Endometrium (tissue), 2 donors: ENCODE measurements around the gene PKP2.

Source experiments
- FAIRE-seq: peaks from 2 replicates; lab custom pipeline; 2012; peaks lifted over from hg19 to GRCh38; lab: Jason Lieb, UNC
- donor health status: control.
- donor health status: control.

Gene PKP2

DNA sequence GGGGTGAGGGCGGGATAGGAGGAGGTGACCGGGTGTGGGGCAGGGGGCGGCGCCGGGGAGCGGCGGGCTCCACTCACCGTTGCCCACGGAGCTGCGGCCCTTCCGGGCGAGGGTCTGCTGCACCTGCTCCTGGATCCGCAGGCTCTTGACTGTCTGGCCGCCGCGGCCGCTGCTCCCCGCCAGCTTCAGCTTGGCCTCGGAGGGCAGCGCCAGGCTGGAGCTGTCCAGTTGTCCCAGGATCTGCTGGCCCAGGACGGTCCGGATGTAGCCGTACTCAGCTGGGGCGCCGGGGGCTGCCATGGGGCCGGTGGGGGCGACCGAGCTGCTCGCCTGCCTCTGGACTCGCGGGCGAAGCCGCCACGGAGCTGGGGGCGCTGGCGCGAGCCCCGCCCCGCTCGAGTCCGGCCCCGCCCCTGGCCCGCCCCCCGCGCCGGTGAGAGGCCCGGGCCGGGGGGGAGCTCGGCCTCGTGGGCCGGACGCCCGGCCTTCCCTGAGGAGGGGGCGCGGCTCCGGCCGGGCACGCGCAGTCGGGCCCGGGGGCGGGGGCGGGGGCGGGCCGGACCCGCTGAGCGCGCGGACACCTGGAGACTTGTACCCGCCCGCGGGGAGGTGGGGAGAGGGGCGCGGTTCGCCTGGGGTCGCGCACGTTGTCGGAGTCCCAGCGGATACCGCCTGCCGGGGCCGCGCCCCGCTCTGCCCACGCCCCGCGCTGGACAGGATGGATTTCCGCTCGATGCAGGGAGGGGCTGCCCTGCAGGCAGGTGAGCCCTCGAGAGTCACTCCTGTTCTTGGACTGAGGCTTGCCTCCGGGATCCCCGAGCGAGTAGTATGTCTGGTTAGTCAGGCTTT is at the start of gene PKP2:
TSS of gene PKP2 (minus strand) at position 346 of the 849 bp plus-strand sequence. CDS start at position 300, 46 bp downstream.
- no peak for FAIRE-seq

DNA sequence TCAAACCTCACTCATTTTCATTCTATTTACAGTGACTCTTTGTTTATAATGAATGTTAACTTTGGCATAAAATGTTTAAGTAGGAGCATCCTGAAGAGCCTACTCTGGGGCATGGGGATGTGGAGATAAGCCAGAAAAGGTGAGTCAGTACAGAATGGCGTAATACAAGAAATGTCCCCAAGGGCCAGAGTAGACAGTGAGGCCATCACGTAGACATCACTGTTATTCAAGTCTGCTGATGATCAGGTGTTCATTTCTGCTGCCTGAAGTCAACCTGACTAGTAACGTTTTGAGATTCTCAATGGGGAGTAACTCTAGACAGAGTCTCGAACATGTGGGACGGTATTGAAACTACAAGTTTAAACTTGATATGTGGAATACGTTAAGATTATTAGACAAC is 47.6 kb upstream of the PKP2 start:
- no peak for FAIRE-seq

DNA sequence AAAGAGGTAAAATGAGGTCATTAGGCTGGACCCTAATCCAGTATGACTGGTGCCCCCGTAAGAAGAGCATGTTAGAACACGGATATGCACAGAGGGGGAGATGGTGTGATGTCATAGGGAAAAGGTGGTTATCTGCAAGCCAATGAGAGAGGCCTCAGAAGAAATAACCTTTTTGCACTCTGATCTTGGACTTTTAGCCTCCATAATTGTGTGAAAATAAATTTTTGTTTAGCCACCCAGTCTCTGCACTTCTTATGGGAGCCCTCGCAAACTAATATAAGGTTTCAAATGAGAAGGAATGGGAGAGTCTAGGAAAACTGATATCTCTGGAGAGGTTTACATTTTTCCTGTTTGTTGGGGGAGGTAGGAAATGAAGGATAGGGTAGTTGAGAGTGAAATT is 43.2 kb upstream of the PKP2 start:
- FAIRE-seq, result no peak

DNA sequence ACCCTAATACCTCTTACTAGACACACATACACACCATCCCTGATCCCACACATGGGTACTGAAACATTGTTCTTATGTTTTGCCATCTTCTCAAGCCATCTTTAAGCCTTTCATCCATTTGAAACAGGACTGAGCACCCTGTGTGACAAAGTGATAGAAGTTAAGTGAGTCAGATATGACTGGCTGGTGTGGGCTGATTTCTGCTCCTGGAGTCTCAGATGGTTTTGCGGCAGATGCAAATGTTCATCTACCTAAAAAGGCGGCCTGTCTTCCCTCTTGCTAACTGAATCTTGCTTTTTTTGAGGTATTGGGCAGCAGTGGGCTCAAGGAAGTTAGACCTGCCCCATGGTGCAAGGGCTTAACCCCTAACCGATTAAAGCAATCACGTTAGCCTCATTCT is 30.4 kb upstream of the PKP2 start:
- no peak for FAIRE-seq

DNA sequence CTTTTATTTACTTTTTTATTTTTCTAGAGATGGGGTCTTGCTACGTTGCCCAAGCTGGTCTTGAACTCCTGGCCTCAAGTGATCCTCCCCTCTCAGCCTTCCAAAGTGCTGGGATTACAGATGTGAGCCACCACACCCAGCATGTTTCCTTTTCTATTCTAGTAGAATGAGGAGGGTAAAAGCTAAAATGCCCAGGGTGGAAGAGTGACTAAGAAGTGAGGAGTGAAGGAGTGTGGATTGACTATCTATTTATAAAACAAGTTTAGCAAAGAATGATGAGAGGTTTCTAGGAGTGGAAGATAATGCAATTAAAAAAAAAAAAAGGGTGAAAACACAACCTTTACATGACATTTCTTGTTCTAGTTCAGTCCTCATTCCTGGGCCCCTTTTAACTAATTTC is 29.8 kb upstream of the PKP2 start:
- FAIRE-seq, result no peak

DNA sequence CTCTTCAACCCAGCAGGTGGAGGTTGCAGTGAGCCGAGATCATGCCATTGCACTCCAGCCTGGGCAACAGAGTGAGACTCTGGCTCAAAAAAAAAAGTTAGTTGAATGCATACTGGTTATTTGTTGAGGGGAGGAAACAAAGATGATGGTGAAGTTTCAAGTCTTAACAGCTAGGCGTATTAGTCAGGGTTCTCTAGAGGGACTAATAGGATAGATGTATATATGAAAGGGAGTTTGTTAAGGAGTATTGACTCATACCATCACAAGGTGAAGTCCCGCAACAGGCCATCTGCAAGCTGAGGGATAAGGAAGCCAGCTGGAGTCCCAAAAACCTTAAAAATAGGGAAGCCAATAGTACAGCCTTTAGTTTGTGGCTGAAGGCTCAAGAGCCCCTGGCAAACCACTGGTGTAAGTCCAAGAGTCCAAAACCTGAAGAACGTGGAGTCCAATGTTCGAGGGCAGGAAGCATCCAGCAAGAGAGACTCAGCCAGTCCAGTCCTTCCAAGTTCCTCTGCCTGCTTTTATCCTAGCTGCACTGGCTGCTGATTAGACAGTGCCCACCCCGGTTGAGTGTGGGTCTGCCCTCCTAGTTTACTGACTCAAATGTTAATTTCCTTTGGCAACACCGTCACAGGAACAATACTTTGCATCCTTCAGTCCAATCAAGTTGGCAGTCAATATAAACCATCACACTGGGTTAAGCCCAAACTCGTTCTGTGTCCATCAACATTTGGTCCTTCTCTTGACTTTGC is 26.1 kb upstream of the PKP2 start:
- no peak for FAIRE-seq

DNA sequence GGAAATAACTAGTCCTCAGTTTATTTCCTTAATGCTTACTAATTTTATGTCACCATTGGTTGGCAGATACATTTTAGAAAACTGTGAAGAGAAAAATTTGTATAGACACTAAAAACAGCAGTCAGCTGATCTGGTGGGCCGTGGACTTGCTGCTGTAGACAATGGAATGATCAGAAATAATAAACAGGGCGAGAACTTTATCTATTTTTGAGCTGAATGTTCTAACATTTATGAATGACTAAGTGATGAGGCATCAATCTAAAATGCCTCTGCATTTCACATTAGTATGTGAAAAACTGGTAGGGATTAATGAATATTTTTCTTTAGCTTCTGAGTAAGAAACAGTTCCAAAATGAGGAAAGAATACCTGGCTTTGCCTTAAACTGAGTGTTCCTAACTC is 24.8 kb upstream of the PKP2 start:
- no peak for FAIRE-seq

DNA sequence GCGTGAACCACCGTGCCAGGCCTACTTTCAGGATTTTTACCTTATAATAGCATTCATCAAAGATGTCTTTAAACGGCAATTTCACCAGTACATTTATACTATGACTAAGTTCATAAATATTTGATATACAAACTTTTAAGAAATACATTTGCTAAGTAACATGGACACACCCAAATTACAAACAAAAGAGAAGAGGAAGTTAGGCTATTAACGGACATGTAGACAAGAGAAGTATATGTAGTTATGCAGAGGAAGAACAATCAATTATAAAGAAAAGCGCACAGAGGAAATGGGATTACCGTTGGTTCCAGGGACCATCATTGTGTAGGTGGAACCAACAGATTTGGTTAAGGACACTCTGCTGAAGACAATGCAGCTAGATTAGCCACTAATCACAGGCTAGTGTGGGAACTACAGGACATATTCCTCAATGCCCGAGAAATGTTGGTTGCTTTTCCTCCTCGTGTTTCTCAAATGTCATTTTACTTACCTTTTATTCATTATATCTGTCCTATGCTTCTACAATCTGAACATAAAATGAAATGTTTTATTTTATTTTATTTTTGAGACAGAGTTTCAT is 24.0 kb upstream of the PKP2 start:
- no peak for FAIRE-seq

DNA sequence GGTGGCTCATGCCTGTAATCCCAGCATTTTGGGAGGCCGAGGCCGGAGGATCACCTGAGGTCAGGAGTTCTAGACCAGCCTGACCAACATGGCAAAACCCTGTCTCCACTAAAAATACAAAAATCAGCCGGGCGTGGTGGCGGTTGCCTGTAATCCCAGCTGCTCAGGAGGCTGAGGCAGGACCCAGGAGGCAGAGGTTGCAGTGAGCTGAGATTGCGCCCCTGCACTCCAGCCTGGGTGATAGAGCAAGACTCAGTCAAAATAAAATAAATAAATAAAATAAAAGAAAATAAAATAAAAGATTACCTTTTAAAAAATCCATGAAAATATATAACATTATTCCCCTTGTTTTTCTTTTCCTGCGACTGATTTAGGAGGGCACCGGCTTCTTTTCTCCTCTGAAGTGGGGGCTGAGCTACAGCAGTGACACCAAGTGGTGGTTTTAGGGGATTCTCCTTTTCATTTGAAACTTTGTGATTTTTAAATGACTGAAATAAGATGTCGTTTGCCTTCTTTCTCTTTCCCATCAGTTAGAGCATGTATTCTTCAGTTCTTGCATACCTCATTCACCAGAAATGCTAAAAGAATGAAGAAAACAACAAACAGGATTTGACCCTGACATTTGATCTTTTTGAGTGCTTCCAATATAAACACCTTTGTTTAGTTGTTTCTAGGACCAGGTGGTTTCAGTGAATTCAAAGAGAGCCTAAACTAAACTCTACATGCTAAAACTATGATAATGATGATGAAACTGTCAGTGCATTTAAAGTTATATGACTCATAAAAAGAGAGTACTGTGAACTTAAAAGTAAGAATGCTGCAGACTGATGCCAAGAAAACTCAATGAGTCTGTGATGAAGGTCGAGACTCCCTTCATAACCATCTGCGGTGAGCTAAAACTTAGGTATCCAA is 22.6 kb upstream of the PKP2 start:
- peak; percentile 96 for FAIRE-seq

DNA sequence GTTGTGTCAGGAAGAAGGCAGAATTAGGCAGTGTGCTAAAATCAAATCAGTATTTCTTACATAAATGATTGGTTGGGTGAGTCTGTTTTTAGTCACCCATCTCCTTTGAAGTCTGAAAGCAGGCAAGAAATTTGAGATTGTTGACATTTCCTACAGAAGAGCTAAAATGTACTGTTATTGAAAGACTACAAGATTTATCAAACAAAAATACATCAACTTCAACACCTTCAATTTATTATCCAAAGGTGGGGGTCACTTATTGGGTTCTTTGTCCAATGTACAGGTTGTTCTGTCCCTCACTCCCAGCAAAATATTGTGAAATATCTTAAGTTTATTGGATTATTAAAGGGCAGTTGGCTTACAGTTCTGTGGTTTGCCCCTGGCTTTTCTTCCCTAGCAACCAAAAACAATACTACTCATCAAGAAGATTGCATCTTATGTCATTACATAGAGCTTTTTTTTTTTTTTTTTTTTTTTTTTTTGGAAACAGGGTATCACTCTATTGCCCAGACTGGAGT is 20.6 kb upstream of the PKP2 start:
- peak; percentile 80 for FAIRE-seq

DNA sequence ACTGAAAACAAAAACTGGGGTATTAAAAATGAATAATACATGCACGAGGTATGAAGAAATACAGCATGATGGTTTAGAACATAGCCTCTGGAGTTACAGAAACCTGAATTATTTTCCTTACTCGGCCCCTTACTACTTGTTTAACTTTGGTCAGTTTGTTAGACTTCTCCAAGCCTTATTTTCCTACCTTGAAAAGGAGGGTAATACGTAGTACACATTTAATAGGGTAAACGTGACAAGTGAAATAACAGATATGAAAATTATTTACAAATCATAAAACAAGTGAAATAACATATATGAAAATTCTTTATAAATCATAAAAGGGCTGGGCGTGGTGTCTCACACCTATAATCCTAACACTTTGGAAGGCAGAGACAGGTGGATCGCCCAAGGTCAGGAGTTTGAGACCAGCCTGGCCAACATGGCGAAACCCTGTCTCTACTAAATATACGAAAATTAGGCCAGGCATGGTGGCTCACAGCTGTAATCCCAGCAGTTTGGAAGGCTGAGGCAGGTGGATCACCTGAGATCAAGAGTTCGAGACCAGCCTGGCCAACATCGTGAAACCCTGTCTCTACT is 11.4 kb upstream of the PKP2 start:
- FAIRE-seq, result no peak

DNA sequence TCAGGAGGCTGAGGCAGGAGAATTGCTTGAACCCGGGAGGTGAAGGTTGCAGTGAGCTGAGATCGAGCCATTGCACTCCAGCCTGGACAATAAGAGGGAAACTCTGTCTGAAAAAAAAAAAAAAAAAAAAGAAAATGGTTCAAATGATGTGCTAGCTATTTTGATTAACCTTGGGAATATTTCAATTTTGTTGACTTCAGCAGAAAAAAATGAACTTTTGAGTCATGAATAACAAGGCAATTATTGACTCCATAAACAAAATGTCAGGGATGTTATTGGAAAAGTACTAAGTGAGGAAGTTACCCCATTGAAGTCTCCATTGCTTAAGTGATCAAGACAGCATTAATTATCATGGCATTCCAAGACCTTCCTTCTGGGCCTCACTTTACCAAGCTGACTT is 10.6 kb upstream of the PKP2 start:
- FAIRE-seq, result no peak

DNA sequence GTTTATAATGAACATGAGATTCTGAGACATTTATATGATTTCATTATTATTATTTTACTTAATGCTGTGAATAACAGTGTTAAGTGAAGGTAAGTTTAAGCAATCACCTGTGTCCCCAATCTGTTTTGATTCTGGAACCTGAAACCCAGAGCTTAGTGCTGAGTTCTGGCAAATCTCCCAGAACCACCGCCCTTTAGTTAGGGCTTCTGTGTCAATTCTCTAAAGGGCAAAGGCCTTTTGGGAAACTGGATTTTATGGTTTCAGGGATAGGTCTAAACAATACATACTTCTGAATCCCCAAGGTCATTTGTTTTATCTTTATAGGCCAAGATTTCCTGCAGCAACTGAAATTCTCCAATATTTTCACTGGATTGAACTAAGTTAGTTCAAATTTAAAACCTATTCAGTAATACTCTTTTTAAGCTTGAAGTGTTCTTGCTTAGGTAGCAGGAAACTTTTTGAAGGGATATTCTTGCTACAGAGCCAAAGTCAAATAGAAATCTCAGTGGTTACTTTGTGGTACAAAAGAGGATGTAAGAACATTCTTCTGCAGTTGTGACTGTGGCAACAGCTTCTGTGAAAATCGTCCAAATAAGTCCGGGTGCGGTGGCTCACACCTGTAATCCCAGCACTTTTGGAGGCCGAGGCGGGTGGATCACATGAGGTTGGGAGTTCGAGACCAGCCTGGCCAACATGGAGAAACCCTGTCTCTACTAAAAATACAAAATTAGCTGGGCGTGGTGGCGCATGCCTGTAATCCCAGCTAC is 10.0 kb upstream of the PKP2 start:
- FAIRE-seq, result no peak

DNA sequence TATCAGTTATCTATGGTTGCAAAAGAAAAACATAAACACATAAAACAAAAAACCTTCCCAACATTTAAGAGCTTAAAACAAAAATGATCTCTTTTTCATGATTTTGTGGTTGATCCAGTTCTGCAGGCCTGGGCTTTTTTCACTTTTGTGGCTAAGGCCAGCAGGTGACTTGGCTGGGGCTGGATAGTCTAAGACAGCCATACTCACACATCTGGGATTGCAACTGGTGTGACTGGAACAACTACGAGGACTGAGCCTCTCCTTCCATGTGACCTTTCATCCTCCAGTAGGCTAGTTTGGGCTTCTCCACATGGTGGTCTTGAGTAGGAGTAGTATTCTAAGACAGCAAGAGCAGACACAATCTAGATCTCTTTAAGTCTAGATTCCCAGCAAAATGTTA is 7.2 kb upstream of the PKP2 start:
- no peak for FAIRE-seq

DNA sequence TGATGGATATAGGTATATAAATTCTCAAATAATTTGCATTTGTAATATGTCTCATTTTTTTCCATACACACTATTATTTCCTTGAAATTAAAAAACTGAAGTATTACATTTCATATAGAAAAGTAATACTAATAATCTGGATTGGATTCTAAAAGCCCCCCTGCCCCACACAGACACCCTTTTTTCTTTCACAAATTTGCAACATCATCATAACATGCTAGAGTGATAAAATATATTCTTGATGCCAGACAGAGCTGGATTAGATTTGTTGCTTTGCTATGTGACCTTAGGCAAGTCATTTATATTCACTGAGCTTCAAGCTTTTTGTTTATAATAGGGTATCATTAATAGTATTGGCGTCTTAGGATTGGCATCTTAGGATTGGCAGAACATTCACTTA is 6.7 kb upstream of the PKP2 start:
- FAIRE-seq, result no peak

DNA sequence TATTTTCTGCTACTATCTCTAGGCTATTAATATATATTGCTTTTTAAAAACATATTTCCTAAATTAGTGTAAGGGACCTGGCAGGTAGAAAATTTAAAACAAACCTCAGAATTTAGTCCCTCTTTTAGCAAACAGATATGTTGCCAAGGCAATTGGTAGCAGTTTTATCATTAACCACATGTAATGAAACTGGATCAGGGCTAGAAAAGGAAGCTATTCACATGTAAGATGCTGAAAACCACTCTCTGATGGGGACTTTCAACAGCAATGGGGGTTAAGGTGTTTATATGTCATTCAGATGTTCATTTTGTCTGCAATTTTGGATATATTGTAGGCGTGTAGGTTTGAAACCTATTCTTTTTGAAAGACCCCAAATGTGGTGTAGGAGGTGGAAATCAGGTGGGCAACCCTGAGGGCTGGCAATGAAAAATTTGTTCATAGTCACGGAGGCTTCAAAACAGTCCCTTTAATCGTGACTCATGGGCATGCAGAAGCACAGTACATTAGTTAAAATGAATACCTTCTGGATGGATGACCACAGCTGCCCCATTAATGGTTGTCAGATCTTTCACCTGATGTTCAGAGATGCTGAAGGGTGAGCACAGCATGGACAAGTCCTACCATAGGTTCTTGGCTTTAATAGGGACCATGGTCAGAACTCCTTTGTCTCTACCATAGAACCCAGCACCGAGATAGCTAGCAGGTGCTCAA is 5.9 kb upstream of the PKP2 start:
- FAIRE-seq, result no peak

DNA sequence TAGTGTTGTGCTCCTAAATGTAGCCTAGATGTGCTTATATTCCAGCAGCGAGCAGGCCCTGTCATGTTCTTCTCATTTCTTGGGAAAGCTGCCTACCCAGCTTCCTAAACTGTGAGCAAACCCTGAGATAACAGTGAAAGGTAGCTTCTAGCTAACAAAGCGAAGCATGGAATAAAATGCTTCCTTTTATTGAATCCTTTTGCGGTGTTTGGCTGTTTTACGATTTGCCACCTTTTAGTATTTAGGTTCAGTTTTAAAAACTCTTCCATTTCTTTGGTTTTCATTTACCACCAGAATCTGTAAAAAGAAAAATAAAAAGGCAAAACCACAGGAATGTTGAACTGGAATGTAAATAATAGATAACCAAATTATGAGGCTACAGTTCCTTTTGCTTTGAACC is 5.0 kb upstream of the PKP2 start:
- no peak for FAIRE-seq

DNA sequence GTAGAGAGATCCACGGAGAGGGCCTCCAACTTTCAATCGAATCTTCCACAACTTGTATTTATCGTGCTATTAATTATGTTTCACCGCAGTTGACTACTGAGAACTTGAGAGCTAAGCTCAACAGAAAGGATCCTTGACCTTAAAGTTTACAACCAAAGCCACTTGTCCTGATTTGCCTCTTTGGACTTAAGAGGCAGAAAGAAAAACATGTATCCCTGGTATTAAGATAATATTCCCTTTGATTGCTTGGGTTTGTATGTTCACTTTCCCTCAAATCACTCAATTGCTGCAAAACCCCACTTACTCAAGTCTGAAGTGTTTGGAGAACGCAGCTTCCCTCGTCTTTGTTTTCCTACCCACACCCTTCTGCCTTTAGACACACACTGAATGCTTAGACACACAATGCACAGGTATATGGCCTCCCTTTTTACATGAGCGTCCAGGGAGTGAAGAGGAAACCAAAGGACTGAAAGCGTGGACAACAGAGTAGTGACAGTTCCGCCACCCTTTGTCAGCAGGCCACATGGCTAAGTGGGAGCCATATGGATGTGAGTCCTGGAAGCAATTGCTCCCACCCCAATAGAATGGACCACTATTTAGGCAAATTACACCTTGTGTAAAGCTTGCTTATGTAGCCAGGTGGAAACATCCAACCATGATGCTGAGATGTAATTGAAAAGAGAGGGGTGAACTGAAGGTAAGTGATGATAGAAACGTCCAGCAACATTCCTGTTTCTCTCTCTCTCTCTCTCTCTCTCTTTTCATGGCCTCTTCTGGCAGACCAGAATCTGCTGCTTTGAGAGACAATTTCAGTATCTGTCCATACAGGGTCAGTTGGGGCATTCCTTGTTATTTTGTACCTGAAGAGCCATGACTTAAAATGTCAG is 1.4 kb upstream of the PKP2 start:
- FAIRE-seq, result no peak

DNA sequence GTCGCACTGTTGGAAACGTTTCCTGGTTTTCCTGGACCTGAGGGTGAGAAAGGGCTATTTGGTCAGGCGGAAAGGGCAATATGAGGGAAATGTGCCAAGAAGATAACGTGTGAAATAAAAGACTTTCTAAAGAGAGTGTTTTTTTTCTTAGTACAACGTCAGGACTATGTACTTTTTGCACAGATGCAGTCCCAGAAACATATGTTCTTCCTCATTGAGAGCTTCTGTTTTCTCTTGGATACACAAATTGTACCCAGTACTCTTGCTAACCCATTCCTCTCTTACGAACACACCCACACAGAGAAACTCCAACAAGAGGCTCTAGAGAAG is 669 bp upstream of the PKP2 start:
- FAIRE-seq, result no peak
